Adrenal gland (tissue), 12 donors: ENCODE measurements around the gene DNAJC12. TPM values are rescaled to one million over a fixed set of nuclear protein-coding genes. Genes with fewer than 3 reads are reported as not detected.

Experiments
- DNase-seq, 7 donors: peaks; one replicate each; pipeline ENCODE4 v3.0.0-alpha.2; 2019 to 2020
- H3K27ac ChIP-seq, 5 donors: fragments of 200-600 bp; sonication (generic) in 4 of 5; 1 replicate in 3 of 5; 2 replicates in 2 of 5; pipeline versions ENCODE4 v1.5.1 to v1.8.0; 2016 to 2020; ENCODE audit warnings: mild to moderate bottlenecking in 1 of 5
- H3K27me3 ChIP-seq: fragments of 200-600 bp; 2 replicates; pipeline ENCODE4 v1.8.0; 2021
- H3K36me3 ChIP-seq, 2 donors: fragments of 200-600 bp; replicated peaks in 1 of 2; 1 replicate in 1 of 2; 2 replicates in 1 of 2; pipeline versions ENCODE4 v1.5.1 to v1.8.0; 2018 to 2022
- H3K4me1 ChIP-seq, 2 donors: fragments of 200-600 bp; replicated peaks in 1 of 2; 1 replicate in 1 of 2; 2 replicates in 1 of 2; pipeline versions ENCODE4 v1.5.1 to v1.8.0; 2018 to 2021
- H3K4me3 ChIP-seq, 4 donors: fragments of 200-600 bp; sonication (generic) in 3 of 4; one replicate each; pipeline ENCODE4 v1.5.1; 2016 to 2018
- H3K9me3 ChIP-seq, 3 donors: fragments of 200-600 bp; sonication (generic) in 1 of 3; replicated peaks in 1 of 3; 1 replicate in 2 of 3; 2 replicates in 1 of 3; pipeline versions ENCODE4 v1.5.1 to v1.8.0; 2016 to 2021
- CTCF ChIP-seq, 6 experiments: fragments of 450-650 bp in 4 of 6; fragments of 200-600 bp in 2 of 6; sonication (generic) in 1 of 6; IDR thresholded peaks; 1 replicate in 5 of 6; 2 replicates in 1 of 6; pipeline versions ENCODE4 v1.5.1 to v1.8.0; 2016 to 2021; ENCODE audit warnings: antibody characterized with exemption in 6 of 6, mild to moderate bottlenecking in 2 of 6, moderate library complexity in 1 of 6
- POLR2A ChIP-seq, 2 donors: fragments of 450-650 bp; IDR thresholded peaks; one replicate each; pipeline ENCODE4 v1.6.1; 2017; ENCODE audit warnings: antibody characterized with exemption in 2 of 2, mild to moderate bottlenecking in 2 of 2, moderate library complexity in 1 of 2
- WGBS, 4 donors: extraction: QIAGEN DNeasy Blood & Tissue Kit in 2 of 4; methylation state at CpG; one replicate each; pipeline versions ENCODE4 v1.1.5 to v1.1.7; 2013 to 2017; 5-methylcytosine and 5-hydroxymethylcytosine counted together
- intact Hi-C, 2 donors: fragments of 100-400 bp; cut with DNase I; formaldehyde crosslinking; loops; one replicate each; pipeline versions ENCODE4 v1.14.1 to v1.15.0; 2022 to 2023
- polyA plus RNA-seq, 3 donors: library from polyadenylated mRNA; stranded (reverse); fragments of 200-250 nt in 2 of 3; fragments of 350-450 nt in 1 of 3; fragmentation: Illumina TruSeq in 1 of 3; extraction: RNeasy Lipid Tissue Mini Kit (QIAGEN cat#74804) in 1 of 3; gene quantifications; one replicate each; pipeline ENCODE4 v1.2.3, GENCODE V29; 2013 to 2014
- total RNA-seq, 9 donors: library from RNA; depleted of rRNA in 4 of 9; stranded (reverse); fragments of >200 nt in 4 of 9; fragments of 120-200 nt in 1 of 9; fragmentation: NEBNext Ultra II Directional in 1 of 9; extraction: Animal tissue kit (Norgen Biotek cat#: 25700) in 1 of 9; gene quantifications; one replicate each; pipeline versions ENCODE4 v1.1.0 to v1.2.4, GENCODE V29; 2013 to 2023
- donor health status: healthy with polysubstance abuse.
- donor health status: Bipolar disorder and iron deficiency.
- donor health status: DM: yes; HTN: yes; CAD: no.
- donor health status: DM: no; HTN: no; CAD: no.
- donor health status: DM: no; HTN: no; CAD: no.
- donor health status: DM: yes; HTN: yes; CAD: no.

Gene DNAJC12
- total and polyA plus RNA-seq, 12 donors = 21.0 to 228 (median 56.2) TPM

- TF ChIP-seq POLR2A (IDR thresholded peaks at IDR 0.05) = no peak
- TF ChIP-seq CTCF (IDR thresholded peaks at IDR 0.05) = no peak
- H3K27me3 ChIP-seq = no peaks in the 10 kb centered on the region
- 86 to 98% (median 92%) methylated on average over 1 of the region's 1 CpG for WGBS, 4 donors
- intact Hi-C loops = loop anchor here in 1 of 2 donors (5.0 kb wide), 1 partner anchor 109 kb away; no protein-coding TSS in a partner anchor
- H3K4me1 ChIP-seq = no peaks in the 10 kb centered on the region
- H3K4me3 ChIP-seq = no peak overlapping the region
- DNase-seq = no peak
- no peaks in the 10 kb centered on the region for H3K36me3 ChIP-seq
- H3K9me3 ChIP-seq = no peaks in the 10 kb centered on the region
- no peak overlapping the region for H3K27ac ChIP-seq
Measured at GRCh38 chr10:67776371-67776770, 61.6 kb downstream of the DNAJC12 start.

GRCh38 chr10:67775279-67775678, 62.7 kb downstream of the DNAJC12 start:
- WGBS, 4 donors = 70 to 86% (median 76%) methylated on average over 2 of the region's 2 CpGs
- intact Hi-C loops = loop anchor here in 1 of 2 donors (5.0 kb wide), 1 partner anchor 108 kb away; no protein-coding TSS in a partner anchor

GRCh38 chr10:67772894-67773511, 65.0 kb downstream of the DNAJC12 start:
- Histone ChIP-seq H3K27ac (no peak overlapping the region), H3K9me3 (no peaks in the 10 kb centered on the region), H3K36me3 (no peaks in the 10 kb centered on the region), H3K4me1 (no peaks in the 10 kb centered on the region), H3K4me3 (no peak overlapping the region), H3K27me3 (no peaks in the 10 kb centered on the region)
- TF ChIP-seq POLR2A (IDR thresholded peaks at IDR 0.05) (no peak), CTCF (IDR thresholded peaks at IDR 0.05) (no peak)
- intact Hi-C loops = no loop called here
- no peak for DNase-seq

More at GRCh38 chr10:67775279-67775678, 62.7 kb downstream of the DNAJC12 start:
- no peak overlapping the region for H3K4me3 ChIP-seq
- H3K27me3 ChIP-seq = no peaks in the 10 kb centered on the region
- H3K36me3 ChIP-seq = no peaks in the 10 kb centered on the region
- no peak overlapping the region for H3K27ac ChIP-seq
- no peak for DNase-seq
- no peaks in the 10 kb centered on the region for H3K4me1 ChIP-seq
- no peak for TF ChIP-seq CTCF (IDR thresholded peaks at IDR 0.05)
- no peak for TF ChIP-seq POLR2A (IDR thresholded peaks at IDR 0.05)
- H3K9me3 ChIP-seq = no peaks in the 10 kb centered on the region

- H3K27me3 ChIP-seq = no peaks in the 10 kb centered on the region
- no peaks in the 10 kb centered on the region for H3K4me1 ChIP-seq
Measured at GRCh38 chr10:67772151-67772550, 65.8 kb downstream of the DNAJC12 start.

More at GRCh38 chr10:67772151-67772550, 65.8 kb downstream of the DNAJC12 start:
- Histone ChIP-seq H3K27ac (no peak overlapping the region), H3K4me3 (no peak overlapping the region), H3K36me3 (no peaks in the 10 kb centered on the region), H3K9me3 (no peaks in the 10 kb centered on the region)
- 89 to 100% (median 90%) methylated on average over 1 of the region's 1 CpG for WGBS, 4 donors
- DNase-seq = no peak
- intact Hi-C loops = no loop called here
- TF ChIP-seq CTCF (IDR thresholded peaks at IDR 0.05) (no peak), POLR2A (IDR thresholded peaks at IDR 0.05) (no peak)
